GM19023 (cell line): ENCODE results near the gene AP1G2.

ENCODE experiments used
- ATAC-seq: cut with Tn5 transposase; IDR thresholded peaks from one replicate; pipeline ENCODE4 v1.9.1; 2021; ENCODE audit warnings: mild to moderate bottlenecking, moderate library complexity; ENCODE audit not compliant: unreplicated experiment

Gene AP1G2

GRCh38 chr14:23572524-23572828, 4.9 kb upstream of the AP1G2 start:
- ATAC-seq = no peak

- ATAC-seq = no peak
These were observed 4.3 kb upstream of the AP1G2 start for GRCh38 chr14:23571701-23572523.

- ATAC-seq = no peak
These were observed 3.4 kb upstream of the AP1G2 start for GRCh38 chr14:23570806-23571483.

GRCh38 chr14:23569443-23570151, 2.0 kb upstream of the AP1G2 start:
- ATAC-seq = no peak

- ATAC-seq = no peak
These were observed 1.2 kb upstream of the AP1G2 start for GRCh38 chr14:23568600-23569331.

GRCh38 chr14:23568021-23568599, 519 bp upstream of the AP1G2 start:
- no peak for ATAC-seq

GRCh38 chr14:23566778-23567185, 809 bp downstream of the AP1G2 start:
- peak; percentile 12 for ATAC-seq

GRCh38 chr14:23566112-23566777, 1.3 kb downstream of the AP1G2 start:
- ATAC-seq = no peak

- ATAC-seq = no peak
These were observed 2.0 kb downstream of the AP1G2 start for GRCh38 chr14:23565626-23566025.

GRCh38 chr14:23564876-23565275, 2.7 kb downstream of the AP1G2 start:
- no peak for ATAC-seq

- no peak for ATAC-seq
These were observed 3.3 kb downstream of the AP1G2 start for GRCh38 chr14:23564181-23564812.

GRCh38 chr14:23563473-23564180, 4.0 kb downstream of the AP1G2 start:
- no peak for ATAC-seq

GRCh38 chr14:23562822-23563472, 4.6 kb downstream of the AP1G2 start:
- no peak for ATAC-seq

- no peak for ATAC-seq
These were observed 5.4 kb downstream of the AP1G2 start for GRCh38 chr14:23561873-23562821.

GRCh38 chr14:23561259-23561658, 6.3 kb downstream of the AP1G2 start:
- ATAC-seq = no peak

- ATAC-seq = no peak
These were observed 7.6 kb downstream of the AP1G2 start for GRCh38 chr14:23559926-23560520.
